Adipocyte (in vitro differentiated cells): ENCODE data around the gene FAM227A.

Experiments
- DNase-seq: peaks from one replicate; pipeline ENCODE4 v3.0.0-alpha.2; 2015; ENCODE audit warnings: low read depth
- H3K27me3 ChIP-seq: replicated peaks from 2 replicates; pipeline ENCODE4 v1.7.0; 2013; ENCODE audit warnings: mild to moderate bottlenecking, low read length, moderate library complexity; ENCODE audit not compliant: control insufficient read depth, insufficient read depth
- H3K36me3 ChIP-seq: 2 replicates; pipeline ENCODE4 v1.7.0; 2013; ENCODE audit warnings: low read length, mild to moderate bottlenecking, moderate library complexity; ENCODE audit not compliant: control insufficient read depth, insufficient read depth, severe bottlenecking
- H3K4me1 ChIP-seq: 2 replicates; pipeline ENCODE4 v1.7.0; 2013; ENCODE audit warnings: mild to moderate bottlenecking, low read length, moderate library complexity; ENCODE audit not compliant: control insufficient read depth, insufficient read depth
- H3K4me3 ChIP-seq: 2 replicates; pipeline ENCODE4 v1.7.0; 2013; ENCODE audit warnings: mild to moderate bottlenecking, low read length, moderate library complexity
- H3K9ac ChIP-seq: 2 replicates; pipeline ENCODE4 v1.7.0; 2013; ENCODE audit warnings: mild to moderate bottlenecking, low read length, moderate library complexity
- H3K9me3 ChIP-seq: 2 replicates; pipeline ENCODE4 v1.7.0; 2013; ENCODE audit warnings: mild to moderate bottlenecking, low read length, moderate library complexity; ENCODE audit not compliant: control insufficient read depth

FAM227A gene

GRCh38 chr22:38656256-38657044 is at the start of gene FAM227A, which contains the start of gene CBY1:
Gene FAM227A, minus strand, starts transcription at chr22:38656392. Its CDS starts 6,224 bp downstream, at chr22:38650168.
Gene CBY1, plus strand, starts transcription at chr22:38656638. Its CDS starts 11,417 bp downstream, at chr22:38668055.
- DNase-seq, result peak; percentile 96
- H3K4me3 ChIP-seq, result peak within 1 kb of the TSS; percentile 92
- H3K4me1 ChIP-seq, result peaks cover 13% of the 10 kb centered on the region

GRCh38 chr22:38705235-38706100 is 49.3 kb upstream of the FAM227A start, which contains the start of gene GTPBP1:
Gene GTPBP1, plus strand, starts transcription at chr22:38705944. Its CDS starts 12 bp downstream, at chr22:38705956.
- H3K9ac ChIP-seq, result peak within 1 kb of the TSS; percentile 91
- H3K9me3 ChIP-seq, result no peaks in the 10 kb centered on the region
- peak within 1 kb of the TSS; percentile 83 for H3K4me3 ChIP-seq
- H3K36me3 ChIP-seq, result peaks cover 9% of the 10 kb centered on the region
- H3K27me3 ChIP-seq, result no peaks in the 10 kb centered on the region
- peaks cover 24% of the 10 kb centered on the region for H3K4me1 ChIP-seq
- DNase-seq, result peak; percentile 100

More at GRCh38 chr22:38656256-38657044, at the start of gene FAM227A, which contains the start of gene CBY1:
- H3K9me3 ChIP-seq, result no peaks in the 10 kb centered on the region
- H3K27me3 ChIP-seq, result no peaks in the 10 kb centered on the region
- H3K9ac ChIP-seq, result peak within 1 kb of the TSS; percentile 100
- H3K36me3 ChIP-seq, result peaks cover 1% of the 10 kb centered on the region

GRCh38 chr22:38704654-38705234 is 48.6 kb upstream of the FAM227A start:
- Histone ChIP-seq H3K9ac (peak overlapping the region; percentile 54), H3K36me3 (peaks cover 3% of the 10 kb centered on the region), H3K9me3 (no peaks in the 10 kb centered on the region), H3K27me3 (no peaks in the 10 kb centered on the region), H3K4me3 (peak overlapping the region; percentile 74), H3K4me1 (peaks cover 26% of the 10 kb centered on the region)
- no peak for DNase-seq

GRCh38 chr22:38700789-38701628 is 44.8 kb upstream of the FAM227A start, which contains the start of gene JOSD1:
Gene JOSD1, minus strand, starts transcription at chr22:38700943. Its CDS starts 956 bp downstream, at chr22:38699987.
- Histone ChIP-seq H3K4me3 (peak within 1 kb of the TSS; percentile 93), H3K4me1 (peaks cover 50% of the 10 kb centered on the region), H3K9ac (peak within 1 kb of the TSS; percentile 92), H3K27me3 (no peaks in the 10 kb centered on the region), H3K36me3 (no peaks in the 10 kb centered on the region), H3K9me3 (no peaks in the 10 kb centered on the region)
- peak; percentile 97 for DNase-seq

- no peaks in the 10 kb centered on the region for H3K9me3 ChIP-seq
- peak overlapping the region; percentile 93 for H3K4me3 ChIP-seq
- H3K9ac ChIP-seq, result peak overlapping the region; percentile 92
- no peaks in the 10 kb centered on the region for H3K27me3 ChIP-seq
- DNase-seq, result peak; percentile 78
- no peaks in the 10 kb centered on the region for H3K36me3 ChIP-seq
- peaks cover 50% of the 10 kb centered on the region for H3K4me1 ChIP-seq
Observed at GRCh38 chr22:38700270-38700788, 44.1 kb upstream of the FAM227A start.

- no peaks in the 10 kb centered on the region for H3K27me3 ChIP-seq
- peak overlapping the region; percentile 92 for H3K9ac ChIP-seq
- peaks cover 47% of the 10 kb centered on the region for H3K4me1 ChIP-seq
- no peaks in the 10 kb centered on the region for H3K9me3 ChIP-seq
- H3K4me3 ChIP-seq, result peak overlapping the region; percentile 93
- H3K36me3 ChIP-seq, result no peaks in the 10 kb centered on the region
- peak; percentile 57 for DNase-seq
Observed at GRCh38 chr22:38699784-38700183, 43.6 kb upstream of the FAM227A start.

GRCh38 chr22:38699143-38699542 is 43.0 kb upstream of the FAM227A start:
- Histone ChIP-seq H3K4me3 (peak overlapping the region; percentile 93), H3K4me1 (peaks cover 43% of the 10 kb centered on the region), H3K36me3 (no peaks in the 10 kb centered on the region), H3K9ac (peak overlapping the region; percentile 92), H3K27me3 (no peaks in the 10 kb centered on the region), H3K9me3 (no peaks in the 10 kb centered on the region)
- no peak for DNase-seq

- no peaks in the 10 kb centered on the region for H3K36me3 ChIP-seq
- H3K27me3 ChIP-seq, result no peaks in the 10 kb centered on the region
- no peaks in the 10 kb centered on the region for H3K9me3 ChIP-seq
- peaks cover 43% of the 10 kb centered on the region for H3K4me1 ChIP-seq
- no peak for DNase-seq
- peak overlapping the region; percentile 93 for H3K4me3 ChIP-seq
- no peak overlapping the region for H3K9ac ChIP-seq
Observed at GRCh38 chr22:38698407-38699094, 42.4 kb upstream of the FAM227A start.

- Histone ChIP-seq H3K27me3 (no peaks in the 10 kb centered on the region), H3K4me1 (peaks cover 43% of the 10 kb centered on the region), H3K9ac (no peak overlapping the region), H3K9me3 (no peaks in the 10 kb centered on the region), H3K36me3 (no peaks in the 10 kb centered on the region), H3K4me3 (peak overlapping the region; percentile 93)
- peak; percentile 37 for DNase-seq
Observed at GRCh38 chr22:38697425-38698089, 41.4 kb upstream of the FAM227A start.
